GM12865 (cell line): ENCODE data around the gene GAK.
"Not testable (repeated sequence)": the region's sequence is repeated elsewhere in the genome, so short reads cannot be mapped to it uniquely, and the experiment has no call there.

Experiments used
- DNase-seq: peaks from one replicate; pipeline ENCODE4 v3.0.0; 2010; ENCODE audit warnings: low read depth
- H3K4me3 ChIP-seq: 2 replicates; pipeline ENCODE4 v1.5.1; 2011; ENCODE audit warnings: mild to moderate bottlenecking, low read depth, low read length, control low read depth
- TF ChIP-seq, protein P1 (sequence below): IDR thresholded peaks from 2 replicates; pipeline ENCODE4 v1.5.1; 2011; ENCODE audit warnings: low read length, control low read depth, low read depth, inconsistent platforms; ENCODE audit not compliant: insufficient read depth; ENCODE audit errors: missing control alignments

GAK gene

GRCh38 chr4:807792-808191, 124.3 kb downstream of the GAK start:
- TF ChIP-seq, protein P1, sequence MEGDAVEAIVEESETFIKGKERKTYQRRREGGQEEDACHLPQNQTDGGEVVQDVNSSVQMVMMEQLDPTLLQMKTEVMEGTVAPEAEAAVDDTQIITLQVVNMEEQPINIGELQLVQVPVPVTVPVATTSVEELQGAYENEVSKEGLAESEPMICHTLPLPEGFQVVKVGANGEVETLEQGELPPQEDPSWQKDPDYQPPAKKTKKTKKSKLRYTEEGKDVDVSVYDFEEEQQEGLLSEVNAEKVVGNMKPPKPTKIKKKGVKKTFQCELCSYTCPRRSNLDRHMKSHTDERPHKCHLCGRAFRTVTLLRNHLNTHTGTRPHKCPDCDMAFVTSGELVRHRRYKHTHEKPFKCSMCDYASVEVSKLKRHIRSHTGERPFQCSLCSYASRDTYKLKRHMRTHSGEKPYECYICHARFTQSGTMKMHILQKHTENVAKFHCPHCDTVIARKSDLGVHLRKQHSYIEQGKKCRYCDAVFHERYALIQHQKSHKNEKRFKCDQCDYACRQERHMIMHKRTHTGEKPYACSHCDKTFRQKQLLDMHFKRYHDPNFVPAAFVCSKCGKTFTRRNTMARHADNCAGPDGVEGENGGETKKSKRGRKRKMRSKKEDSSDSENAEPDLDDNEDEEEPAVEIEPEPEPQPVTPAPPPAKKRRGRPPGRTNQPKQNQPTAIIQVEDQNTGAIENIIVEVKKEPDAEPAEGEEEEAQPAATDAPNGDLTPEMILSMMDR, result no peak
- DNase-seq, result no peak
- H3K4me3 ChIP-seq, result no peak overlapping the region

DNA sequence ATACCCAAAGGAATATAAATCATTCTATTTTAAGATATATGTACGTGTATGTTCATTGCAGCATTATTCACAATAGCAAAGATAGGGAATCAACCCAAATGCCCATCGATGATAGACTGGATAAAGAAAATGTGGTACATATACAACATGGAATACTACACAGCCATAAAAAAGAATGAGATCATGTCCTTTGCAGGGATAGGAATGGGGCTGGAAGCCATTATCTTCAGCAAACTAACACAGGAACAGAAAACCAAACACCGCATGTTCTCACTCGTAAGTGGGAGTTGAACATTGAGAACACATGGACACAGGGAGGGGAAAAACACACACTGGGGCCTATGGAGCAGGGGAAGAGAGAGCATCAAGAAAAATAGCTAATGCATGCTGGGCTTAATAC, 125.1 kb downstream of the GAK start:
- not testable (repeated sequence) for H3K4me3 ChIP-seq, DNase-seq

DNA sequence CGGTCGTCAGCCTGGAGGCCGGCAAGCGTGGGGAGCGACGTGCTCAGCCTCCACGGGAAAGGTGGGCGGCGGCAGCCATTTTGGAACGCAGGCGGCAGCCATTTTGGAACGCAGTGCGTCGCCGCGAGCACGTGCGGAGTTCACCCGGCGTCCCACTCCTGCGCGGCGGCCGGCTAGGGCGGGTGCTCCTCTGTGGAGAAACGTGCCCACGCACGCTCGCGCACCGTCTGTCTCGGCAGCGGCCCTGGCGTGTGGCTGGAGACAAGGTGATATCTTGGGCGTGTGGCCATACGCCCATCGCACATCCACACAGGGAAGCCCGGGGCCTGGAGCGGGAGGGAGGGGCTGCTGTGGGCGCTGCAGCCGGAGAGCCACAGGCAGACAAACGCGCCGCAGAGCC, 127.3 kb downstream of the GAK start:
- TF ChIP-seq, protein P1, result no peak
- H3K4me3 ChIP-seq, result no peak overlapping the region
- DNase-seq, result no peak

DNA sequence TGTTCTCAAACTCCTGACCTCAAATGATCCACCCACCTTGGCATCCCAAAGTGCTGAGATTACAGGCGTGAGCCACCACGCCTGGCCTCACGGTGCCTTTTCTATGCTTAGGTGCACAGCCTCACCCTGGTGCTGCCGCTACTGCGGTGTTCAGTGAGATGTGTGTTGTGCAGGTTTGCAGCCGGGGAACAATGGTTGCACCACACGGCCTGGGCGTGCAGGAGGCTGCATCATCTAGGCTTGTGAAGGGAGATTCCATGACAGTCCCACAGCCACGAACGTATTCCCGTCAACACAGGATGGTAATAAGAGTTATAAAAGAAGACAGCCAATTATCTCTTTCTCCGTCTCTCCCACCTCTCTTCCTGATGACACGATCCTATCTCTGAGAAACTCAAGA, 128.2 kb downstream of the GAK start:
- DNase-seq, result no peak
- TF ChIP-seq, protein P1, result no peak
- H3K4me3 ChIP-seq, result no peak overlapping the region

- no peak overlapping the region for H3K4me3 ChIP-seq
- TF ChIP-seq, protein P1, result no peak
- DNase-seq, result no peak
Observed at GRCh38 chr4:801436-802124, 130.5 kb downstream of the GAK start.
